GM23338 (cell line): ENCODE measurements around the gene PDIA4. TPM values are rescaled to one million over a fixed set of nuclear protein-coding genes. Genes with fewer than 3 reads are reported as not detected.

Source experiments
- ATAC-seq: fragments of 200-7000 bp; cut with Tn5 transposase; 3 replicates; pipeline ENCODE4 v1.9.1; 2020
- DNase-seq: peaks from one replicate; pipeline ENCODE4 v3.0.0-alpha.2; 2015; ENCODE audit warnings: low spot score
- H2AFZ ChIP-seq: fragments of 200-600 bp; sonication (generic); 2 replicates; pipeline ENCODE4 v1.8.0; 2016; ENCODE audit warnings: antibody characterized with exemption, mild to moderate bottlenecking, moderate library complexity
- H3F3A ChIP-seq: fragments of 200-600 bp; sonication (generic); replicated peaks from 2 replicates; pipeline ENCODE4 v1.8.0; 2017; ENCODE audit warnings: antibody characterized with exemption, mixed run types, low read depth
- H3K27ac ChIP-seq: fragments of 200-600 bp; sonication (generic); 2 replicates; pipeline ENCODE4 v1.6.1; 2016; ENCODE audit warnings: low read depth
- H3K27me3 ChIP-seq: fragments of 200-600 bp; sonication (generic); 2 replicates; pipeline ENCODE4 v1.8.0; 2016; ENCODE audit warnings: mild to moderate bottlenecking, mixed run types, moderate library complexity; ENCODE audit not compliant: insufficient read depth
- H3K36me3 ChIP-seq: fragments of 200-600 bp; sonication (generic); 2 replicates; pipeline ENCODE4 v1.8.0; 2016; ENCODE audit warnings: mild to moderate bottlenecking; ENCODE audit not compliant: insufficient read depth
- H3K4me1 ChIP-seq: fragments of 200-600 bp; sonication (generic); 2 replicates; pipeline ENCODE4 v1.8.0; 2016; ENCODE audit warnings: mild to moderate bottlenecking, moderate library complexity; ENCODE audit not compliant: insufficient read depth
- H3K4me2 ChIP-seq: fragments of 200-600 bp; sonication (generic); 2 replicates; pipeline ENCODE4 v1.7.1; 2017; ENCODE audit warnings: mixed run types
- H3K4me3 ChIP-seq: fragments of 200-600 bp; sonication (generic); 2 replicates; pipeline ENCODE4 v1.6.1; 2016; ENCODE audit warnings: mixed run types
- H3K79me2 ChIP-seq: fragments of 200-600 bp; sonication (generic); replicated peaks from 2 replicates; pipeline ENCODE4 v1.8.0; 2017; ENCODE audit warnings: mild to moderate bottlenecking; ENCODE audit not compliant: insufficient read depth
- H3K9me2 ChIP-seq: fragments of 200-600 bp; sonication (generic); 2 replicates; pipeline ENCODE4 v1.8.0; 2017; ENCODE audit not compliant: insufficient read depth
- H4K20me1 ChIP-seq: fragments of 200-600 bp; sonication (generic); replicated peaks from 2 replicates; pipeline ENCODE4 v1.8.0; 2017; ENCODE audit warnings: mild to moderate bottlenecking; ENCODE audit not compliant: insufficient read depth
- H3K27ac Mint-ChIP-seq: 2 replicates; pipeline ENCODE4 v1.8.0; 2020; ENCODE audit warnings: inconsistent platforms, mild to moderate bottlenecking, moderate library complexity, mixed read lengths
- H3K27me3 Mint-ChIP-seq: 3 replicates; pipeline ENCODE4 v1.8.0; 2022; ENCODE audit warnings: low read depth, mild to moderate bottlenecking, moderate library complexity, mixed read lengths, inconsistent platforms; ENCODE audit not compliant: insufficient read depth, poor library complexity
- H3K36me3 Mint-ChIP-seq: 3 replicates; pipeline ENCODE4 v1.8.0; 2021; ENCODE audit warnings: low read depth, mild to moderate bottlenecking, inconsistent platforms, moderate library complexity, mixed read lengths
- H3K4me1 Mint-ChIP-seq: 3 replicates; pipeline ENCODE4 v1.8.0; 2020; ENCODE audit warnings: mild to moderate bottlenecking, inconsistent platforms, mixed read lengths
- H3K4me3 Mint-ChIP-seq: 3 replicates; pipeline ENCODE4 v1.8.0; 2021; ENCODE audit warnings: moderate library complexity, mild to moderate bottlenecking, inconsistent platforms, mixed read lengths
- H3K9me3 Mint-ChIP-seq: 3 replicates; pipeline ENCODE4 v1.8.0; 2020; ENCODE audit warnings: moderate library complexity, mild to moderate bottlenecking, inconsistent platforms, mixed read lengths
- CREB1 ChIP-seq: fragments of 250-450 bp; sonication (Bioruptor Pico); IDR thresholded peaks from 2 replicates; pipeline ENCODE4 v1.5.0; 2020; ENCODE audit warnings: low read depth, mild to moderate bottlenecking, moderate library complexity
- EZH2 ChIP-seq: fragments of 200-600 bp; sonication (generic); IDR thresholded peaks from one replicate; pipeline ENCODE4 v1.8.0; 2017; ENCODE audit warnings: antibody characterized with exemption, mild to moderate bottlenecking, low read depth; ENCODE audit not compliant: unreplicated experiment
- EZH2phosphoT487 ChIP-seq: fragments of 200-600 bp; sonication (generic); IDR thresholded peaks from one replicate; pipeline ENCODE4 v1.8.1; 2018; ENCODE audit warnings: antibody characterized with exemption; ENCODE audit not compliant: unreplicated experiment
- JUNB ChIP-seq: IDR thresholded peaks from one replicate; pipeline ENCODE4 v1.6.1; 2016; ENCODE audit warnings: antibody characterized with exemption; ENCODE audit not compliant: unreplicated experiment
- NANOG ChIP-seq: IDR thresholded peaks from 2 replicates; pipeline ENCODE4 v1.6.1; 2016; ENCODE audit warnings: antibody characterized with exemption, borderline replicate concordance
- POLR2AphosphoS5 ChIP-seq: IDR thresholded peaks from 2 replicates; pipeline ENCODE4 v1.6.1; 2016; ENCODE audit warnings: antibody characterized with exemption, low read depth
- STAT1 ChIP-seq: IDR thresholded peaks from one replicate; pipeline ENCODE4 v1.6.1; 2016; ENCODE audit warnings: antibody characterized with exemption; ENCODE audit not compliant: unreplicated experiment
- ZNF114 ChIP-seq: fragments of 250-450 bp; sonication (Bioruptor Pico); IDR thresholded peaks from 2 replicates; pipeline ENCODE4 v1.5.0; 2020; ENCODE audit warnings: mild to moderate bottlenecking, moderate library complexity
- ZNF331 ChIP-seq: fragments of 250-450 bp; sonication (Bioruptor Pico); IDR thresholded peaks from 2 replicates; pipeline ENCODE4 v1.5.0; 2020; ENCODE audit warnings: low read depth, mild to moderate bottlenecking, moderate library complexity
- ZNF462 ChIP-seq: fragments of 250-450 bp; sonication (Bioruptor Pico); IDR thresholded peaks from 2 replicates; pipeline ENCODE4 v1.5.0; 2020; ENCODE audit warnings: mild to moderate bottlenecking, moderate library complexity
- polyA plus RNA-seq: library from polyadenylated mRNA; unstranded; fragments of >200 nt; fragmentation: Nextera tagmentation; extraction: Ambion mirVana; gene quantifications from 2 replicates; pipeline ENCODE4 v1.2.1, GENCODE V29; 2016
- total RNA-seq: library from RNA; depleted of rRNA; stranded (reverse); fragments of >200 nt; shearing (Covaris generic); gene quantifications from 2 replicates; pipeline ENCODE4 v1.2.3, GENCODE V29; 2014
- TF ChIP-seq, protein P1 (sequence below): IDR thresholded peaks from one replicate; pipeline ENCODE4 v1.6.1; 2018; ENCODE audit warnings: antibody characterized with exemption; ENCODE audit not compliant: unreplicated experiment
- TF ChIP-seq, protein P2 (sequence below), 2 experiments: fragments of 200-600 bp in 1 of 2; sonication (generic) in 1 of 2; conservative IDR thresholded peaks; 2 replicates each; pipeline versions ENCODE4 v1.5.1 to v1.6.1; 2016 to 2017; ENCODE audit warnings: antibody characterized with exemption in 2 of 2, low read depth in 2 of 2, mild to moderate bottlenecking in 2 of 2, moderate library complexity in 1 of 2
- TF ChIP-seq, protein P3 (sequence below): IDR thresholded peaks from 2 replicates; pipeline ENCODE4 v1.6.1; 2016; ENCODE audit warnings: antibody characterized with exemption

Gene PDIA4
- total and polyA plus RNA-seq, 2 experiments from 2014 or later, result 196 to 332 TPM

DNA sequence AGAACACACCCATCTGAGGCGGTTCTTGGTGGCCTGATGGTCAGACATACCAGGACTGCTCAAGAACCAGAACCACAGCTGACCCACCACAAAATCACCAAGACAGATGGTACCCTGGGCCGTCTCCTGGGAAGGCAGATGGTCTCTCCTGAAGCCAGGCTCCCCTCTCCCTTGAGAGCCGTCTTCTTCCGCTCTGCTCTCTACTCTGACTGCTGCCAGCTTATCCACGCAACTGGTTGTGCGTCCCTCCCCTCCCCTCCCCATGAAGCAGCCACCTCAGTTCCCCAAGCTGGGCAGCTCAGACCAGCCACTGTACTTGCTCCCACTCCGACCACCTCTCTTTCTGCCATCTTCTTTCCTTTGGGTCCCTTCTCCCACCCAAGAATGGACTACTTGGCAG lies 14.0 kb downstream of the PDIA4 start:
- Histone ChIP-seq H3K9me2 (no peaks in the 10 kb centered on the region), H3F3A (0 out of 2 replicates have a peak, but pooled peaks cover 29% of the 10 kb centered on the region), H4K20me1 (peaks cover 17% of the 10 kb centered on the region), H3K27ac (no peak overlapping the region), H2AFZ (no peak overlapping the region), H3K4me3 (no peak overlapping the region), H3K36me3 (peaks cover 69% of the 10 kb centered on the region), H3K4me2 (no peak overlapping the region), H3K4me1 (no peaks in the 10 kb centered on the region), H3K27me3 (no peaks in the 10 kb centered on the region), H3K79me2 (peaks cover 9% of the 10 kb centered on the region; the same call in 1 of the 2 replicates)
- Mint-ChIP-seq H3K4me1 (peaks cover 17% of the 10 kb centered on the region), H3K27me3 (peaks cover 10% of the 10 kb centered on the region), H3K4me3 (no peak overlapping the region), H3K36me3 (peaks cover 82% of the 10 kb centered on the region), H3K27ac (no peak overlapping the region), H3K9me3 (no peaks in the 10 kb centered on the region)
- DNase-seq, result no peak
- ATAC-seq, result no peak
- TF ChIP-seq POLR2AphosphoS5, result no peak
- TF ChIP-seq, protein P1, sequence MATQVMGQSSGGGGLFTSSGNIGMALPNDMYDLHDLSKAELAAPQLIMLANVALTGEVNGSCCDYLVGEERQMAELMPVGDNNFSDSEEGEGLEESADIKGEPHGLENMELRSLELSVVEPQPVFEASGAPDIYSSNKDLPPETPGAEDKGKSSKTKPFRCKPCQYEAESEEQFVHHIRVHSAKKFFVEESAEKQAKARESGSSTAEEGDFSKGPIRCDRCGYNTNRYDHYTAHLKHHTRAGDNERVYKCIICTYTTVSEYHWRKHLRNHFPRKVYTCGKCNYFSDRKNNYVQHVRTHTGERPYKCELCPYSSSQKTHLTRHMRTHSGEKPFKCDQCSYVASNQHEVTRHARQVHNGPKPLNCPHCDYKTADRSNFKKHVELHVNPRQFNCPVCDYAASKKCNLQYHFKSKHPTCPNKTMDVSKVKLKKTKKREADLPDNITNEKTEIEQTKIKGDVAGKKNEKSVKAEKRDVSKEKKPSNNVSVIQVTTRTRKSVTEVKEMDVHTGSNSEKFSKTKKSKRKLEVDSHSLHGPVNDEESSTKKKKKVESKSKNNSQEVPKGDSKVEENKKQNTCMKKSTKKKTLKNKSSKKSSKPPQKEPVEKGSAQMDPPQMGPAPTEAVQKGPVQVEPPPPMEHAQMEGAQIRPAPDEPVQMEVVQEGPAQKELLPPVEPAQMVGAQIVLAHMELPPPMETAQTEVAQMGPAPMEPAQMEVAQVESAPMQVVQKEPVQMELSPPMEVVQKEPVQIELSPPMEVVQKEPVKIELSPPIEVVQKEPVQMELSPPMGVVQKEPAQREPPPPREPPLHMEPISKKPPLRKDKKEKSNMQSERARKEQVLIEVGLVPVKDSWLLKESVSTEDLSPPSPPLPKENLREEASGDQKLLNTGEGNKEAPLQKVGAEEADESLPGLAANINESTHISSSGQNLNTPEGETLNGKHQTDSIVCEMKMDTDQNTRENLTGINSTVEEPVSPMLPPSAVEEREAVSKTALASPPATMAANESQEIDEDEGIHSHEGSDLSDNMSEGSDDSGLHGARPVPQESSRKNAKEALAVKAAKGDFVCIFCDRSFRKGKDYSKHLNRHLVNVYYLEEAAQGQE, result no peak
- TF ChIP-seq STAT1, result no peak
- TF ChIP-seq ZNF331 (CRISPR knock-in tag), result no peak
- TF ChIP-seq EZH2, result no peak
- no peak for TF ChIP-seq CREB1 (CRISPR knock-in tag)
- TF ChIP-seq ZNF462 (CRISPR knock-in tag), result no peak
- no peak for TF ChIP-seq JUNB
- TF ChIP-seq ZNF114, result no peak
- TF ChIP-seq, protein P2, sequence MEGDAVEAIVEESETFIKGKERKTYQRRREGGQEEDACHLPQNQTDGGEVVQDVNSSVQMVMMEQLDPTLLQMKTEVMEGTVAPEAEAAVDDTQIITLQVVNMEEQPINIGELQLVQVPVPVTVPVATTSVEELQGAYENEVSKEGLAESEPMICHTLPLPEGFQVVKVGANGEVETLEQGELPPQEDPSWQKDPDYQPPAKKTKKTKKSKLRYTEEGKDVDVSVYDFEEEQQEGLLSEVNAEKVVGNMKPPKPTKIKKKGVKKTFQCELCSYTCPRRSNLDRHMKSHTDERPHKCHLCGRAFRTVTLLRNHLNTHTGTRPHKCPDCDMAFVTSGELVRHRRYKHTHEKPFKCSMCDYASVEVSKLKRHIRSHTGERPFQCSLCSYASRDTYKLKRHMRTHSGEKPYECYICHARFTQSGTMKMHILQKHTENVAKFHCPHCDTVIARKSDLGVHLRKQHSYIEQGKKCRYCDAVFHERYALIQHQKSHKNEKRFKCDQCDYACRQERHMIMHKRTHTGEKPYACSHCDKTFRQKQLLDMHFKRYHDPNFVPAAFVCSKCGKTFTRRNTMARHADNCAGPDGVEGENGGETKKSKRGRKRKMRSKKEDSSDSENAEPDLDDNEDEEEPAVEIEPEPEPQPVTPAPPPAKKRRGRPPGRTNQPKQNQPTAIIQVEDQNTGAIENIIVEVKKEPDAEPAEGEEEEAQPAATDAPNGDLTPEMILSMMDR (conservative IDR thresholded peaks at IDR 0.05; ENCODE audit: low read depth in 2 of 2), result no peak
- TF ChIP-seq, protein P3, sequence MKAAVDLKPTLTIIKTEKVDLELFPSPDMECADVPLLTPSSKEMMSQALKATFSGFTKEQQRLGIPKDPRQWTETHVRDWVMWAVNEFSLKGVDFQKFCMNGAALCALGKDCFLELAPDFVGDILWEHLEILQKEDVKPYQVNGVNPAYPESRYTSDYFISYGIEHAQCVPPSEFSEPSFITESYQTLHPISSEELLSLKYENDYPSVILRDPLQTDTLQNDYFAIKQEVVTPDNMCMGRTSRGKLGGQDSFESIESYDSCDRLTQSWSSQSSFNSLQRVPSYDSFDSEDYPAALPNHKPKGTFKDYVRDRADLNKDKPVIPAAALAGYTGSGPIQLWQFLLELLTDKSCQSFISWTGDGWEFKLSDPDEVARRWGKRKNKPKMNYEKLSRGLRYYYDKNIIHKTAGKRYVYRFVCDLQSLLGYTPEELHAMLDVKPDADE, result no peak
- no peak for TF ChIP-seq NANOG
- no peak for TF ChIP-seq EZH2phosphoT487
